8988T (cell line): Measurements from ENCODE around the gene ANOS1.
"Not testable (repeated sequence)": the region's sequence is repeated elsewhere in the genome, so short reads cannot be mapped to it uniquely, and the experiment has no call there.

Source experiments
- DNase-seq: peaks from one replicate; pipeline ENCODE4 v3.0.0; 2011

ANOS1 gene

DNA sequence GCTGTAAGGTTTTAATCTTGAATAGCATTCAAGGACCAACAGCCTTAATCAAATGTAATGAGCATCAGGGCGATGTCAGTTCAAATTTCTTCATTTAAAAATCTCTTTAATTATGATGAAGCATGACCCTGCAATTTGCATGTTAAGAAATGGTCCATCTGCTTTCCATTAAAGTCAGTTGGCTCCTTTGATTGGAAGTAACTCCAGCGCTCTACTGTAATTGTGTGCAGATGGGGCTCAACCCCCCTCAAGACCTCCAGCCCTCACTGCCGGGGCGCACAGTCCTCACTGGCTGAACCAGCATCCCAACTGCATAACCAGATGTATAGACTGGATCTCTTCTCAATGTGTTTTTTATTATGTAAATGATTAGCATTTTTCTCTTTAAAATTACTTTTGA, 140.4 kb downstream of the ANOS1 start:
- no peak for DNase-seq

DNA sequence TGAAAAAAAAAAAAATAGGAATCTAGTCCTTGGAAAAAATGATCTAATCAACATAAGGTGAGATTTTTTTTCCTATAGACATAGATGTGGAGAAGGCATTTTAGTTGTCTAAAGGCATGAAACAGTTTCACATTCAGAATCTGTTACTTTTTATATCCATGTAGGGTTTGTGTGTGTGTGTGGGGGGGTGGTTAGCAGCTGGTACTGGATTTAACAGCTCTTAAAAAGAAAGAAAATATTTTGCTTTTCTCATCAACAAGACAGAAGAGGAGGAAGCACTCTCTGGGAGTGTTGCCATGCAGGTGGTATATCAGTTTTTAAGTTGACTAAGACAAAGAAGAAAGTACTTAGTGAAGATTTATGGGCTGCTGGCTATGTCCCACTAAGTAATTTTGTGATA, 145.0 kb downstream of the ANOS1 start:
- DNase-seq = no peak

DNA sequence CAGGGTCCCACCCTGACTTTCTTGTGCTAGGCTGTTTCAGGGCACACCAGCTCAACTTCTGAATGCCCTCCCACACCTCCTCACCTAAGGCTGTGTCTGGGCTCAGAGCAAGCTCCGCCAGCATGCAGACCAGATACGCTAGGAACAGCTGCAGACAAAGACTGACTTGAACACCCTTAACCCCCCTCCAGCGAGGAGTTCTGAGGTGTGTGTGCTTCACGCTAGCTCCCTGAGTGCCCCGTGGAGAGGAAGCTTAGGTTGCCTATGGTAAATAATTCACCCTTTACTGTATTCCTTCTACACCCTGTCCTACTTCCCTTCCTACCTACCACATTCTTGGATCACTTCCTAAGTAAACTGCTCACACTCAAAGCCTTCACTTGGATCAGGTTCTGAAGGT, 152.3 kb downstream of the ANOS1 start:
- DNase-seq = no peak

DNA sequence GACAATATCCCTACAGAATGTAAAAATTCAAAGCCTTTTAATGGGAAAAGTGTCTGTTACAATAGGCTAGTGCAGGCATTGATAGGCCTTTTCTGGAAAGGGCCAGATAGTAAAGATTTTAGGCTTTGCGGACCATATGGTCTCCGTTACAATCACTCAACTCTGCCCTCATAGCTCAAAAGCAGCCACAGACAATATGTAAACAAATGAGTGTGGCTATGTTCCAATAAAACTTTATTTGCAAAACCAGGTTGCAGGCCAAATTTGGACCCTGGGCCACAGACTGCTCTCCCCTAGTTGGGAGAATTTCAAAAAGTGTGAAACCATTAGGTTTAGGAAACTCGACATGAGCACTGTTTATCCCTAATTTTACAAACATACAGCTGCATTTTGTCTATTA, 155.1 kb downstream of the ANOS1 start:
- DNase-seq = no peak

DNA sequence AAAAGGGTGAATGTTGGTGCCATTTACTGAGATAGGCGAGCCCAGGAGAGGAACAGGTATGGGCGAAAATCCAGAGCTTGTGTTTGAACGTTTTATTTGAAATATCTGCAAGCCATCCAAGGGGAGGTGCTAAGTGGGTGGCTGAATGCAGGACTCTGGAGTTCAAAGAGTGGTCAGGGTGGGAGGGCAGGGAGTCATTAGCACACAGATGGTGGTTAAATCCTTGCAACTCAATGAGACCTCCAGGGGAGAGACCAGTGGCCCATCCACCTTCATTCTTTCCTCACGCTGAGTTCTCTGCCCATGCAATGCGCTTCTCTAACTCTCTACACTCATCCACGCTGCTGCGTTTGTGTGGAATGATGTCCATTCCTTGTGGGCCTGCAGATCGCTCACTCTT, 166.2 kb downstream of the ANOS1 start:
- no peak for DNase-seq

DNA sequence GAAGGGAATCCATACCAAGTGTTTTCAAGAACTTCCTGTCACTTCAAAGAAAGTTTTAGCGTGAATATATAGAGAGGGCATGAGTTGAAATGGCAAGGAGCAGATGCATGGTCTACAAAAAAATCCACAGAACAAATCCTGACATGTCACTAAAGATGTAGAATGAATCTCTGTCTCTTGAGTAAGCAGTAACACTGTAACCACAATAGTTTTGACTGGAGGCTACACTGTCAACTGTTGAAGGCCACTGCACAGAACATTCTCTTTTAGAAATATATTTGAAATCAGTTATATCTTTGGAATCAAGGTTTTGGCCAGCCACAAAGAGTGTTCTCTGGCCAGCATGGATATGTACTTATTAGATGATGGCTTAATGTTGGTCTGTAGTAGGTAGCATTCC, 183.5 kb downstream of the ANOS1 start:
- DNase-seq = no peak

DNA sequence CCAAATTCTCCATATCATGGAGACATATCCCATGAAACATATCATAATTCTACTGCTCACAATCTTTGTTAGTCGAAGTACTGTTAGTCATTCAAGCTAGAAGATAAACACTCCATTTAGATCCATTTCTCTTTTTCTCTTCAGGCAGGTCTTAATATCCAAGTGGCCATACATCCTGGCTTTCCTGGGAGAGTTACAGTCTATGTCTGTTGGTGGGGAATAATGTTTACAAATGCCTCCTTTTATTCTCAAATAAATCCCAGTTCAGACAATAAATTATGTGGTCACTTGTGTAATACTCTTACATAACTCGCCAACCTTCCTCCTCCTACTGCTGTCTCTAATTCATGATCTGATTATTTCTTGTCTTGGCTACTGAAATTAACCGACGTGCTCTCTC, 185.2 kb downstream of the ANOS1 start:
- no peak for DNase-seq

DNA sequence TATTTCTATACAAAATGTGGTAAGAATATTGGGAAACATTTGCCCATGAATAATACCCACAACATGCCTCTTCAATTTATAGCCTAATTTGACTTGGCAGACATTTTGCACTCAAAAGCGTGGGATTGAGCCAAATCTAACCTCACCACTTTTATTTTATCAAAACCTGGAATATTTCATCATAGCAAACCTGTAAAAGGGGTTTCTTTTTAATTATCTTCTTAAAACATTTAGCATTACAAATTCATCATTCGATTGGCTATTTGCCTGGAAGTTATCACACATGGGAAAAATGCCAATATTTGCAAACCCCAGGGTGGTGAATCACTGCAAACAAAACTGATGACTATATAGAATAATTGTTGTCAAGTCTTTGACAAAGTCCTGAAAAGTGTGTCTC, 211.1 kb downstream of the ANOS1 start:
- no peak for DNase-seq

DNA sequence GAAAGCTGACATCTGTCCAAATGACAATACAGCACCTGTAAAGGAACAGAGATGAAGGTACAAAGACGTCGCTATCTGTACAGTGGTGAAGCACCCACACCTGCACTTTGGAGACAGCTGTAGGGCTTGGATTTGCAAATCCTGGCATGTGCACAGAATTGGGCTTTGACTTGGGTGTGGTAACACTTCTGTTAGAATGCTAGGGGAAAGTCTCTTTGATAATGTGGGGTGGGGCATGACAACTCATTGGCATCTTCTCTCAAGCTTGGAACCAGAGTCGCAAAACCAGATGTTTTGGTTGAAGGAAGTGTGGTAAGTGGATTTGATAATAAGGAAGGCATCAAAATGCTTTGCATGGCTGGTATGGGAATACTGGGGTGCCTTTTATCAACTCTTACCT, 211.8 kb downstream of the ANOS1 start:
- DNase-seq = no peak

DNA sequence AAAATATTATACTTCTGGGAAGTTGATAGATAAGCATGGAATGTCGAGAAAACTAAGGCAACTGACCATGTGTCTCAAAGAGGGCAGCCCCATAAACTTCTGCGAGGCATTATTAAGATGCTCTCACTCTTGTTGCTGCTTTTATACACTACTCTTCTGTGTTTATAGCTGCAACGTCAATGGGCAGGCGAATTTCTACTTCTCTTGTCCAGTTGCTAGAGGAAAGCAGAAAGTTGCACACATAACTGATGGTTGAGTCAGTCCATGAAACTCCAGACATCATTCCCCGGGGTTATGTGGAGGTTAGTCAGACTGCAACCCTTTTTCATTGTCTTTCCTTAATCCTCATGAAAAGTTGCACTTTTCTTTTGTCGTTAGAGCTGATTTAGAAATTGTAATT, 227.5 kb downstream of the ANOS1 start:
- DNase-seq = no peak

DNA sequence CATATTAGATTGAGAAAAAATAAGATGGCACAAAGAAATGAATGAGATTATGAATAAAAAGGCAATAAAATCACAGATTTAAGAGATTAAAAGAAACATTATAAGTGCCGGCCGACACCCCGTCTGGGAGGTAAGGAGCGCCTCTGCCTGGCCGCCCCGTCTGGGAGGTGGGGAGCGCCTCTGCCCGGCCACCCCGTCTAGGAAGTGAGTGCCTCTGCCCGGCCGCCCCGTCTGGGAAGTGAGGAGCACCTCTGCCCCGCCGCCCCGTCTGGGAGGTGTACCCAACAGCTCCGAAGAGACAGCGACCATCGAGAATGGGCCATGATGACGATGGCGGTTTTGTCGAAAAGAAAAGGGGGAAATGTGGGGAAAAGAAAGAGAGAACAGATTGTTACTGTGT, 229.8 kb downstream of the ANOS1 start:
- not testable (repeated sequence) for DNase-seq

DNA sequence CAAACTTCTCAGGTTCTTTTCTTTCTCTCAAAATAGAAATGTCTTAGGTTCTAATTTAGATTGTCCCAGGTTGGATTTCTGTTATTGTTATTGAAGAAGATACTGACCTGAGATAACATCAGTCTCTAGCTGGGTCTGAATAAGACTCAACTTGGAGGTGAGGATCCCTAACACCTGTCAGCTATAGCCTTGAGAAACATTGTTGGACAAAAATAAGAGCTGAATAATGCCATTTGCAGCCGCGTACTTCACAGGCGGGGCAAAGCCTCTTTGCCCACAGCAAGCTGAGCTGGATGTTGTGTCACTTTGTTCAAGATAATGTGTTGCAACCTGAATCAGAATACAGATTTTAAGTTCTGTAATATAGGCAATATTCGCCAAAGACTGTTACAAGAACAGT, 231.7 kb downstream of the ANOS1 start:
- no peak for DNase-seq

DNA sequence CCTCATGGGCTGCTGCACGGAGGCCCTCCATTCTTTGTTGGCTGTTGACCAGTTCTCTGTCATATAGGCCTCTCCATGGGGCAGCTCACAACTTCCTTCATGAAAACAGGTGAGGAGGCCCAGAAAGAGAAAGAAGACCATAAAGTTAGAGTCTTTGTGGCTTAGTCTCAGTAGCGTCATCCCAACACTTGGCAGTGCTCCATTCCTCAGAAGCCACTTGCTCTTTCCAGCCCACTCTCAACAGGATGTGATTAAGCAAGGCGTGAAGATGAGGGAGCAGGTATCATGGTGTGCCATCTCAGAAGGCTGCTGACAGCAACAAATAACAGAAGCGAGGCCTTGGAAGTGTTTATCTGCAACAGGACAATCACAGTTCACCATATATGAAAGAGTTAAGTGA, 236.9 kb downstream of the ANOS1 start:
- DNase-seq = not testable (repeated sequence)

DNA sequence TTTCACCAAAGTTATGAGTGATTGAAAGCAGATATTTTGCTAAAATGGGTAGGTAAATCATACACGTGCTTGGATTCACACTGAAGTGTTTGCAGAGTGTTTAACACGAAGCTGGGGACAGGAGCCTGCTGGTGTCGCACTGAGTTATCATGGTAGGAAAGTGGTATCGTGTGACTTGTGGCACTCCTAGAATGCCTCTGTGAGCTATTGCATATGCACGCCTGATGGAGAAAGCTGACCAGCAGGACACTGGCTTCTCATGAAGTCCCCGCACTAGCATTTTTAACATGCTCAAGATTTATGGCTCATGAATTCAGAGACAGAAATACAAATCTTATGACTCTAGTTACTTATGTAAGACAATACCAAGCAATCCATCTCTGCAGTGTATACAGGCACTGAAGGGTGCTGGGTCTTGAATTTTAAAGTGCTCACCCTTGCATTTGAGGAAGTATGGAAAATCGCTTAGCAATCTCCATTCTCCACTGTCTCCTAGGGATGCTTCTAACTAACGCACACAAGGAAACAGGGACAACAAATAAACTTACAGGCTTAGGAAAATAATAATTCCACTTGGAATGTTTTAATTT, 247.5 kb downstream of the ANOS1 start:
- DNase-seq = no peak
